Measurements from ENCODE around the gene MTUS2. TPM values are rescaled to one million over a fixed set of nuclear protein-coding genes. Genes with fewer than 3 reads are reported as not detected.
"Not testable (repeated sequence)": the region's sequence is repeated elsewhere in the genome, so short reads cannot be mapped to it uniquely, and the experiment has no call there.

The MTUS2 gene
- total and polyA plus RNA-seq, 3 experiments from 2014 or later, result 0.60 TPM; not detected in 2

- POLR2A ChIA-PET, result no interaction called here
- DNase-seq, result no peak
- Histone ChIP-seq H3K4me1 (ENCODE audit: insufficient read depth, low read length) (no peaks in the 10 kb centered on the region), H3K4me3 (ENCODE audit: low read length) (no peak overlapping the region), H3K27ac (ENCODE audit: low read depth, low read length) (no peak overlapping the region), H3K9me3 (ENCODE audit: low read length) (no peaks in the 10 kb centered on the region), H3K27me3 (ENCODE audit: insufficient read depth, low read length, poor library complexity, severe bottlenecking) (no peaks in the 10 kb centered on the region), H3K36me3 (ENCODE audit: insufficient read depth, low read length) (no peaks in the 10 kb centered on the region)
- no peaks in the 10 kb centered on the region for H3K9me3 Mint-ChIP-seq
- no peak overlapping the region for H3K4me3 Mint-ChIP-seq
- H3K27me3 Mint-ChIP-seq, result peaks cover 0 to 6% of the 10 kb centered on the region in 2 donors
- H3K27ac Mint-ChIP-seq, result no peak overlapping the region
- H3K4me1 Mint-ChIP-seq, result no peaks in the 10 kb centered on the region
- CTCF ChIA-PET, result no interaction called here
- H3K36me3 Mint-ChIP-seq, result no peaks in the 10 kb centered on the region
These were observed 156.1 kb downstream of the MTUS2 start for GRCh38 chr13:28976195-28976594.

DNA sequence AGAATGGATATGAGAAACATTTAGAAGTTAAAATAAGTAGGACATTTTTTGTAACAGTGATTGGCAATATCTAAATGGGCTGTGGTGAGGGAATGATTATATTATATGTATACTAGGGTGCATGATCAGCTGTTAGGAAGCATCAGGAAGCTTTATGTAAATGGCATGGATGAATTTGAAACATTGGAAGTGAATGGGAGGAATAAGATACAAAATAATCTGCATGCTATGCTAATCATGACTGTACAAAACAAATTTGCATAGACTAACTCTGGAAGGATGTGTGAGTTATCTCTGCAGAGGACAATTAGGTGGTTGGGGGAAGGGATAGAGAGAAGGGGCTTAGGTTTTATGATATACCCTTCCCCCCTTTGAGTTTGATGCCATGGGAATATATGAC, 156.5 kb downstream of the MTUS2 start:
- H3K4me1 Mint-ChIP-seq, result no peaks in the 10 kb centered on the region
- H3K36me3 Mint-ChIP-seq, result no peaks in the 10 kb centered on the region
- Histone ChIP-seq H3K27ac (ENCODE audit: low read depth, low read length) (no peak overlapping the region), H3K9me3 (ENCODE audit: low read length) (no peaks in the 10 kb centered on the region), H3K36me3 (ENCODE audit: insufficient read depth, low read length) (no peaks in the 10 kb centered on the region), H3K4me1 (ENCODE audit: insufficient read depth, low read length) (no peaks in the 10 kb centered on the region), H3K27me3 (ENCODE audit: insufficient read depth, low read length, poor library complexity, severe bottlenecking) (no peaks in the 10 kb centered on the region), H3K4me3 (ENCODE audit: low read length) (no peak overlapping the region)
- no peaks in the 10 kb centered on the region for H3K9me3 Mint-ChIP-seq
- ChIA-PET CTCF (no interaction called here), POLR2A (no interaction called here)
- H3K27ac Mint-ChIP-seq, result no peak overlapping the region
- no peak for DNase-seq
- H3K4me3 Mint-ChIP-seq, result no peak overlapping the region
- peaks cover 0 to 6% of the 10 kb centered on the region in 2 donors for H3K27me3 Mint-ChIP-seq

DNA sequence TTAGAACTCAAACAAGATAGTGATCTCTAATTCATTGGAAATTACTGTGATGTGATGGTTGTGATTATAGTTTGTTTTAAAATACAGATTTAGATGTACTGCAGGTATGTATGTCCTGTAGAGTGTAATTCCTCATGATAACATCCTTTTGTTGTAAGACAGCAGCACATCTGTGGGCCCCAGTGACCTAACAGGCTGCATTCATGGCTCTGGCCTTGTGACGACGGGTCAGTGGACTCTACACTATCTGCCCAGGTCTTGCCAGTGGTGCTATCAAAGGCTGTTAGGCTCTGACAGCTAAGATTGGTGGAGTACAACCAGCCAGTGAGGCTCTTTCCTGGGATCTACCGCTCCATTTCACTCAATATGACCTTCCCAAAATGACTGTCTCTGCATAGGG, 158.4 kb downstream of the MTUS2 start:
- Histone ChIP-seq H3K27me3 (ENCODE audit: insufficient read depth, low read length, poor library complexity, severe bottlenecking) (no peaks in the 10 kb centered on the region), H3K4me1 (ENCODE audit: insufficient read depth, low read length) (no peaks in the 10 kb centered on the region), H3K9me3 (ENCODE audit: low read length) (no peaks in the 10 kb centered on the region), H3K27ac (ENCODE audit: low read depth, low read length) (no peak overlapping the region), H3K36me3 (ENCODE audit: insufficient read depth, low read length) (no peaks in the 10 kb centered on the region), H3K4me3 (ENCODE audit: low read length) (no peak overlapping the region)
- CTCF ChIA-PET, result no interaction called here
- Mint-ChIP-seq H3K9me3 (no peaks in the 10 kb centered on the region), H3K4me1 (no peaks in the 10 kb centered on the region), H3K36me3 (no peaks in the 10 kb centered on the region), H3K4me3 (no peak overlapping the region), H3K27ac (no peak overlapping the region), H3K27me3 (peaks cover 0 to 6% of the 10 kb centered on the region in 2 donors)
- POLR2A ChIA-PET, result no interaction called here
- DNase-seq, result no peak

DNA sequence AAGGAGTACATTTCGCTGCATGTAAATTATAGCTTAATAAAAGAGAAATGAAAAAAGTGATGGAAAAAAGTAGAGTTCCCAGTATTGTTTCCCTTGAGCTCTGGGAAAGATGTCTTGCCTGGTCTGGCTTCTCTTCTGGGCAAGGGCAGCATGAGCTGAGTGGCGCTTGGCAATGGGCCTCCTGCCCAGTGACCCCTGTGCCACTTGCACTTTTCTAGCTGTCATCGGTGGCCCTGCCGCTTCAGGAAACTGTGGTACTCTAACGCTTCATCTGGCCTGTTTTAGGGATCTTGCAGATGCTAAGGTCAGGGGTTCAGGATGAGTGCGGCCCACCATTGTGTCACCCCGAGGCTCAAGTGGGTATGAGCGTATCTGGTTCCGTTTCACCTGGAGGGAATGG, 161.4 kb downstream of the MTUS2 start:
- Histone ChIP-seq H3K9me3 (ENCODE audit: low read length) (no peaks in the 10 kb centered on the region), H3K36me3 (ENCODE audit: insufficient read depth, low read length) (no peaks in the 10 kb centered on the region), H3K4me1 (ENCODE audit: insufficient read depth, low read length) (no peaks in the 10 kb centered on the region), H3K4me3 (ENCODE audit: low read length) (no peak overlapping the region), H3K27ac (ENCODE audit: low read depth, low read length) (no peak overlapping the region), H3K27me3 (ENCODE audit: insufficient read depth, low read length, poor library complexity, severe bottlenecking) (no peaks in the 10 kb centered on the region)
- CTCF ChIA-PET, result no interaction called here
- POLR2A ChIA-PET, result no interaction called here
- H3K36me3 Mint-ChIP-seq, result no peaks in the 10 kb centered on the region
- H3K9me3 Mint-ChIP-seq, result no peaks in the 10 kb centered on the region
- H3K4me3 Mint-ChIP-seq, result no peak overlapping the region
- H3K4me1 Mint-ChIP-seq, result no peaks in the 10 kb centered on the region
- no peak for DNase-seq
- H3K27me3 Mint-ChIP-seq, result peaks cover 0 to 4% of the 10 kb centered on the region in 2 donors
- no peak overlapping the region for H3K27ac Mint-ChIP-seq

- H3K27me3 ChIP-seq (ENCODE audit: insufficient read depth, low read length, poor library complexity, severe bottlenecking), result no peaks in the 10 kb centered on the region
- H3K9me3 ChIP-seq (ENCODE audit: low read length), result no peaks in the 10 kb centered on the region
- no peak for DNase-seq
- Mint-ChIP-seq H3K9me3 (peaks cover 0 to 4% (median 0%) of the 10 kb centered on the region in 5 donors), H3K27me3 (no peaks in the 10 kb centered on the region), H3K4me1 (no peaks in the 10 kb centered on the region), H3K36me3 (no peaks in the 10 kb centered on the region), H3K4me3 (no peak overlapping the region), H3K27ac (no peak overlapping the region)
- no peak overlapping the region for H3K27ac ChIP-seq (ENCODE audit: low read depth, low read length)
- H3K4me3 ChIP-seq (ENCODE audit: low read length), result no peak overlapping the region
- H3K36me3 ChIP-seq (ENCODE audit: insufficient read depth, low read length), result no peaks in the 10 kb centered on the region
- H3K4me1 ChIP-seq (ENCODE audit: insufficient read depth, low read length), result no peaks in the 10 kb centered on the region
- ChIA-PET POLR2A (no interaction called here), CTCF (no interaction called here)
These were observed 163.5 kb downstream of the MTUS2 start for GRCh38 chr13:28983641-28984040.

- ChIA-PET POLR2A (no interaction called here), CTCF (no interaction called here)
- H3K9me3 Mint-ChIP-seq, result peaks cover 0 to 4% (median 0%) of the 10 kb centered on the region in 5 donors
These were observed 164.2 kb downstream of the MTUS2 start for GRCh38 chr13:28984326-28984725.

DNA sequence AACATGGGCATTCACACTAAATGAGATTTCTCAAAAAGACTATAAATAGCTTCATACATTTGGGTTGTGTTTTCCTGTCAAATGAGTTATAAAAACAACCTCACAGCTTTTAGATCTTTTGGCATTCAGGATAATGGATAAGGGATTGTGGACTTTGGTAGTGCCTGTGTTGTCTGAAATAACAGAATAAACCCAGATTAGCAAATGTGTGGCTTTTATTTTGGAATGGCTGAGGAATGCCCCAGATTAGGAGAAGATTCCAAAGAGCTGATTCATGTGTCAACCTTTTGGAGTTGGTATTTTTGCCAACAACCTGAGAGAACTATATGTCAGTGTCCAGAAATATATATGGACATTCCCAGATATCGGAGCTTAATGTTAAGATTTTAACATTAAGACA, 164.7 kb downstream of the MTUS2 start:
- DNase-seq, result no peak
- Mint-ChIP-seq H3K27ac (no peak overlapping the region), H3K36me3 (peaks cover 0 to under 1% (median 0%) of the 10 kb centered on the region in 3 donors), H3K4me1 (no peaks in the 10 kb centered on the region), H3K27me3 (no peaks in the 10 kb centered on the region), H3K9me3 (peaks cover 0 to 4% (median 0%) of the 10 kb centered on the region in 5 donors), H3K4me3 (no peak overlapping the region)
- Histone ChIP-seq H3K36me3 (ENCODE audit: insufficient read depth, low read length) (no peaks in the 10 kb centered on the region), H3K27me3 (ENCODE audit: insufficient read depth, low read length, poor library complexity, severe bottlenecking) (no peaks in the 10 kb centered on the region), H3K27ac (ENCODE audit: low read depth, low read length) (no peak overlapping the region), H3K4me1 (ENCODE audit: insufficient read depth, low read length) (no peaks in the 10 kb centered on the region), H3K9me3 (ENCODE audit: low read length) (no peaks in the 10 kb centered on the region), H3K4me3 (ENCODE audit: low read length) (no peak overlapping the region)
- CTCF ChIA-PET, result interaction anchor here (1.1 kb wide), 1 partner anchor 13 kb away, joined by 4 read pairs; no protein-coding TSS in a partner anchor
- POLR2A ChIA-PET, result no interaction called here

More at GRCh38 chr13:28984326-28984725, 164.2 kb downstream of the MTUS2 start:
- H3K4me1 ChIP-seq (ENCODE audit: insufficient read depth, low read length), result no peaks in the 10 kb centered on the region
- H3K4me3 ChIP-seq (ENCODE audit: low read length), result no peak overlapping the region
- no peaks in the 10 kb centered on the region for H3K36me3 ChIP-seq (ENCODE audit: insufficient read depth, low read length)
- no peak overlapping the region for H3K27ac ChIP-seq (ENCODE audit: low read depth, low read length)
- H3K27me3 ChIP-seq (ENCODE audit: insufficient read depth, low read length, poor library complexity, severe bottlenecking), result no peaks in the 10 kb centered on the region
- H3K9me3 ChIP-seq (ENCODE audit: low read length), result no peaks in the 10 kb centered on the region
- no peak for DNase-seq
- Mint-ChIP-seq H3K4me1 (no peaks in the 10 kb centered on the region), H3K27me3 (no peaks in the 10 kb centered on the region), H3K4me3 (no peak overlapping the region), H3K27ac (no peak overlapping the region), H3K36me3 (no peaks in the 10 kb centered on the region)

- POLR2A ChIA-PET; H3K4me3 Mint-ChIP-seq; CTCF ChIA-PET; H3K27ac ChIP-seq (ENCODE audit: low read depth, low read length); H3K27me3 Mint-ChIP-seq; H3K4me1 Mint-ChIP-seq; H3K4me3 ChIP-seq (ENCODE audit: low read length); H3K9me3 ChIP-seq (ENCODE audit: low read length); DNase-seq; H3K27ac Mint-ChIP-seq; H3K36me3 Mint-ChIP-seq; H3K4me1 ChIP-seq (ENCODE audit: insufficient read depth, low read length); H3K27me3 ChIP-seq (ENCODE audit: insufficient read depth, low read length, poor library complexity, severe bottlenecking); H3K36me3 ChIP-seq (ENCODE audit: insufficient read depth, low read length): not testable (repeated sequence)
- H3K9me3 Mint-ChIP-seq, result peaks cover 2 to 12% (median 2%) of the 10 kb centered on the region in 5 donors
These were observed 170.2 kb downstream of the MTUS2 start for GRCh38 chr13:28990378-28990777.

DNA sequence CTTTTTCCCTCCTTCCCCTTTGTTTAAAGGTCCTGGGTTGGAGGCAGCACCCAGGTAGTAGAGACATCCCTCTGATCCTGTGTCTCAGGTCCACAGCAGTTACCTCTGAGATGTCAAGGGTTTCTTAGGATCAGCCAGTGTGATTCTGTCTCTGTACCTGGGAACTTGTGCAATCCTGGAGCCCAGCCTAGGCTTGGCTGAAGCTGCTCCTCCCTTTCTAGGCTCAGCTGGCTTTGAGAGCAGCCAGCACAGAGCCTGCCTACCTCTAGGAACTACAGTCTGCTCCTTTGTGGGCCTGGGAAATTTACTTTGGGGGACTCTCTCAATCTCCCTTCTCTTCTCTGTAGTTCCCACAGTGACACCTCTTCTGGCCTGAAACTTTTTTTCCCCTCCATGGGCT, 171.6 kb downstream of the MTUS2 start:
- no peak overlapping the region for H3K4me3 ChIP-seq (ENCODE audit: low read length)
- no peaks in the 10 kb centered on the region for H3K36me3 ChIP-seq (ENCODE audit: insufficient read depth, low read length)
- POLR2A ChIA-PET, result no interaction called here
- H3K27me3 ChIP-seq (ENCODE audit: insufficient read depth, low read length, poor library complexity, severe bottlenecking), result no peaks in the 10 kb centered on the region
- H3K27me3 Mint-ChIP-seq, result peaks cover 0 to 2% of the 10 kb centered on the region in 2 donors
- CTCF ChIA-PET, result no interaction called here
- H3K36me3 Mint-ChIP-seq, result peaks cover 0 to 3% (median 0%) of the 10 kb centered on the region in 3 donors
- H3K4me1 ChIP-seq (ENCODE audit: insufficient read depth, low read length), result no peaks in the 10 kb centered on the region
- H3K27ac Mint-ChIP-seq, result no peak overlapping the region
- no peak overlapping the region for H3K4me3 Mint-ChIP-seq
- no peak overlapping the region for H3K27ac ChIP-seq (ENCODE audit: low read depth, low read length)
- DNase-seq, result no peak
- H3K9me3 Mint-ChIP-seq, result peaks cover 2 to 12% (median 2%) of the 10 kb centered on the region in 5 donors
- no peaks in the 10 kb centered on the region for H3K9me3 ChIP-seq (ENCODE audit: low read length)
- H3K4me1 Mint-ChIP-seq, result no peaks in the 10 kb centered on the region
